Activated CD8-positive, alpha-beta memory T cell treated with anti-CD3 and anti-CD28 coated beads for 48 hours (primary cell): ENCODE data around the gene PTPRD.

Source experiments
- DNase-seq, 3 experiments: peaks; one replicate each; pipeline ENCODE4 v3.0.0-alpha.2; 2020; ENCODE audit warnings: low read depth in 2 of 3, low spot score in 2 of 3

The PTPRD gene

GRCh38 chr9:10612641-10613398, at the start of gene PTPRD:
TSS of gene PTPRD (minus strand) at chr9:10613002.
- no peak for DNase-seq

DNA sequence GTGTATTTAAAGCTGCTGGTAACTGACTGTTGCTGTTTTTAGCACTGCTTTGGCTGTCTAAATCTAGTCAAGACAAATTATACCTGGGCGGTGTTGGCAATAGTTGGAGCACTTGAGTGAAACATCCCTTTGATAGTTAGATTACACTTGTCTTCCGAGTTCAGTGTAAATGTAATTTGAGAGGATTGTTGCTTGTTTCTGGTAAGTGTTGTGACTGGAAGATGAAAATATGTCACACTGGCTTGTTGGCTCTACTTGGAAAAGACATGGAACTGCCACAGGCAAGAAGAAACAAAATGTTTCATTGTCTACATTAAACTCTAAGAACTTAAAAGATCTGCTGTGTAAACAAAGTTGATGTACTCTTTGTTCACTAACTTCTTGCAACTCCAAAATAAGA, 49.2 kb upstream of the PTPRD start:
- no peak for DNase-seq

- no peak for DNase-seq
Measured at GRCh38 chr9:10661376-10661775, 48.6 kb upstream of the PTPRD start.

- no peak for DNase-seq
Measured at GRCh38 chr9:10651012-10651411, 38.2 kb upstream of the PTPRD start.

GRCh38 chr9:10649076-10649475, 36.3 kb upstream of the PTPRD start:
- no peak for DNase-seq

- no peak for DNase-seq
Measured at GRCh38 chr9:10633785-10634184, 21.0 kb upstream of the PTPRD start.

- DNase-seq: no peak
Measured at GRCh38 chr9:10614196-10614800, 1.5 kb upstream of the PTPRD start.

GRCh38 chr9:10613419-10613818, 617 bp upstream of the PTPRD start:
- no peak for DNase-seq

GRCh38 chr9:10605388-10605787, 7.4 kb downstream of the PTPRD start:
- no peak for DNase-seq

- no peak for DNase-seq
Measured at GRCh38 chr9:10604927-10605326, 7.9 kb downstream of the PTPRD start.

DNA sequence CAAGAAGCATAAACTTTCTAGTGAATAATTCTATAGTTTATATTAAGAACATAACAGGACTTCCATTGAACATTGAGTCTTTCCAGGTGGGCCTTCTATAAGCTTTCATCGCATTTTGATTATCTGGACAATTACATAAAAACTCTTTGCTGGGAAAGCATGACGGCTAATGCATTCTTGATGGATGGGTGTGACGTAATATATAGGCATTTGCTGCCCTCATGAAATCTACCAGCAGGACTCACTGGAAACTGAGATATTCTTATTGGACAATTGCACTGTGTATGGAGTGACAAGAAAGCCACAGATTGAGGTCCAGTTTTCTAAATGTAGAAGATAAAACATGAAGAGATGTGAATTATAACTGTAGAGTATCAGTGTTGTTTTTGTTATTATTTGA, 15.0 kb downstream of the PTPRD start:
- DNase-seq: no peak

DNA sequence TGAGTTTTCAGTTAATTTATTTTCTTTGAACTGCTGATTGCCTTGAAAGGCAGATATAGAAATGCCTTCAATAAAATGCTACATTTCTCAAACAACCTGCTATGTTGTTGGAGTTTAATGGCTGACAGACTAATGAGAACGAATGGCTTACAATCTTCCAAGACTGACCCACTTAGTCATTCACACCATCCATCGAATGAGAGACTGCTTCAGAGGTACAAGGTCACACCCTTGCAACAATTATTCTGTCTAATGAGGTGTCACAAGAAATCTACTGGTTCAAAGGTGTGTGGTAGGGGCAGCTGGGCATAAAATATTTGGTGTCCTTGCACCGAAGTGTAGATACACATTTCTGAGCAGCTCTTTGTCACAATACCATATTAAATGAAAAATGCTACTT, 18.3 kb downstream of the PTPRD start:
- no peak for DNase-seq

- no peak for DNase-seq
Measured at GRCh38 chr9:10586407-10586806, 26.4 kb downstream of the PTPRD start.

- no peak for DNase-seq
Measured at GRCh38 chr9:10571699-10572098, 41.1 kb downstream of the PTPRD start.

DNA sequence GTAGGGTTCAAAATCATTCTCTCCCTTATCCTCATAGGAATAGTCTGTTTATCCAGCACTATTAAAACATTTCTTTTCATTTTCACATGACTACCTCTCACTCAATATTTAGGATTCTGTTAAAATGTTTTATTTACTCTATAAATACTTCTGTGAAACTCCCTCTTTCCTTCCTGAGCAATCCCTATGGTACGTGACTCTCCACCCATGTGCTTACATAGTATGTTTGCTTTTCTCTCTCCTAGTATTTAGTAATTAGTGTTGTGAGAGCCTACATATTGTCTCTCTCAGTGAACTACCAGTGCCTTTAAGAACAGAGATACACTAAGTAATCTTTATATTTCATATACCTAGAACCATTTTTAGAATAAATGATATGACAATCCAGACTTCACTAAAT, 46.0 kb downstream of the PTPRD start:
- no peak for DNase-seq

- no peak for DNase-seq
Measured at GRCh38 chr9:10562581-10563343, 50.0 kb downstream of the PTPRD start.

DNA sequence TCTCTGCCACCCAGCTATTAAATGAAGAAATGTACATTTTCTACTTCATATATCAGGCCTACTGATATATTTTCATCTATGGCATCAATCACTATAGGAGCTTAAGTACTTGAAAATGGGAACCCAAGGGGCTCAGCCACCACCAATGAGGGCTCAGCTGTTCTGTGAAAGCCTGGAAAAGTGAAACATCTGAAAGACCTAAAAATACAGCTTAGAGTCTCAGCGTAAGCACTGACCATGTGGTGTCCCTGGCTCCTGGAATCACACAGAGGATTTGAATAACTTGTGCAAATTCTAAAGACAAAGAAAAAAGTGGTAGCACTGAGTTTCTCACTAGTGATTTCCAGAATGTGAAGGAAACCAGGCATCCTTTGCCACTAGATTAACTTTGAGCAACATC, 64.5 kb downstream of the PTPRD start:
- DNase-seq: no peak

- no peak for DNase-seq
Measured at GRCh38 chr9:10538073-10538472, 74.7 kb downstream of the PTPRD start.

DNA sequence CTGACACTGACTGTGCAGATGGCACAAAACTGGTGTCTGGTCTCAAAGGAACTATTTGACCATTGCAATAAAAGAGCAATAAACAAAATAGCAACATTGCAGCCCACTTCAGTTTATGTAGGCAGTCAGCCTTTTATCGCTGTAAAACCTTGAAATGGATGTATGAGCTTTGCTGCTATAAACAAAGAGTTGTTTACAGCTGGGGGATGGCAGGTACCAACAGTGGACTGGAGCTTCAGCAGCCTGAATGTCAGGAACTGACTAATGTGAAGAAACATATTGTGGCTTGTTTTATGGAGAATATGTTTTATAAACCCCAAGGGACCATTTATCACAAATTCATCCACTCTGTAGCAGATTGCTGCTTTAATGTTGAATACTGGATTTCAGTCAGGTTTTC, 78.0 kb downstream of the PTPRD start:
- DNase-seq: no peak

- DNase-seq: no peak
Measured at GRCh38 chr9:10525972-10526371, 86.8 kb downstream of the PTPRD start.

DNA sequence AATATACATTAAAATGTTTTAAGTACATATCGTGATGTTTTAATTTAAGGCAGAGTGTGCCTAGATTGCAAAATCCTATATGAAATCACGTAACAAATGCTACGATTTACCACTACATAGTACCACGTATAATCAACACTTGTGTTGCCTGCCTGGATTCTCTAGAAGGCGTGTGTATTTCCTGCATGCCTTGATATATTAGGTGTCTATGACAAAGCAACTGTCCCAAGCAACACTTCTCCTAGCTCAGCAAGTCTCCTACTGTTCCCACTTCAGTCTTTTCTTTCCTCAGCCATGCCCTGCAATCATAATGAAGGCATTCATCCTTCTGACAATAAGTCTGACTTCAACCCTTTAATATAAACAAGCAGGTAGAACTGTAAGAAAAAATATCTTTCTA, 89.6 kb downstream of the PTPRD start:
- DNase-seq: no peak

- no peak for DNase-seq
Measured at GRCh38 chr9:10512144-10512543, 100.7 kb downstream of the PTPRD start.
